ENCODE measurements around the gene MRTFA. TPM values are rescaled to one million over a fixed set of nuclear protein-coding genes. Genes with fewer than 3 reads are reported as not detected.
A peak's percentile ranks its signal among the peaks of the same experiment; 100 is the strongest.

The MRTFA gene
- total RNA-seq, 2 donors from 2014 or later = 71.8 to 129 TPM

- DNase-seq (ENCODE audit: low spot score) (no peak), ATAC-seq (ENCODE audit: insufficient number of reproducible peaks, low FRiP score, low read depth) (no peak)
- peak overlapping the region; percentile 53 for H3K4me3 ChIP-seq
- H3K4me1 ChIP-seq (ENCODE audit: control insufficient read depth in 1 of 2, low read depth in 2 of 2) = no peaks in the 10 kb centered on the region
- TF ChIP-seq, protein P1, sequence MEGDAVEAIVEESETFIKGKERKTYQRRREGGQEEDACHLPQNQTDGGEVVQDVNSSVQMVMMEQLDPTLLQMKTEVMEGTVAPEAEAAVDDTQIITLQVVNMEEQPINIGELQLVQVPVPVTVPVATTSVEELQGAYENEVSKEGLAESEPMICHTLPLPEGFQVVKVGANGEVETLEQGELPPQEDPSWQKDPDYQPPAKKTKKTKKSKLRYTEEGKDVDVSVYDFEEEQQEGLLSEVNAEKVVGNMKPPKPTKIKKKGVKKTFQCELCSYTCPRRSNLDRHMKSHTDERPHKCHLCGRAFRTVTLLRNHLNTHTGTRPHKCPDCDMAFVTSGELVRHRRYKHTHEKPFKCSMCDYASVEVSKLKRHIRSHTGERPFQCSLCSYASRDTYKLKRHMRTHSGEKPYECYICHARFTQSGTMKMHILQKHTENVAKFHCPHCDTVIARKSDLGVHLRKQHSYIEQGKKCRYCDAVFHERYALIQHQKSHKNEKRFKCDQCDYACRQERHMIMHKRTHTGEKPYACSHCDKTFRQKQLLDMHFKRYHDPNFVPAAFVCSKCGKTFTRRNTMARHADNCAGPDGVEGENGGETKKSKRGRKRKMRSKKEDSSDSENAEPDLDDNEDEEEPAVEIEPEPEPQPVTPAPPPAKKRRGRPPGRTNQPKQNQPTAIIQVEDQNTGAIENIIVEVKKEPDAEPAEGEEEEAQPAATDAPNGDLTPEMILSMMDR (IDR thresholded peaks at IDR 0.05) = no peak
- no peaks in the 10 kb centered on the region for H3K9me3 ChIP-seq
- no peaks in the 10 kb centered on the region for H3K27me3 ChIP-seq (replicated peaks; ENCODE audit: insufficient read depth)
- peak overlapping the region in 1 of 2 donors; percentile 6 for H3K27ac ChIP-seq
- H3K36me3 ChIP-seq = no peaks in the 10 kb centered on the region
Measured at GRCh38 chr22:40462195-40462984, 174.1 kb downstream of the MRTFA start.

DNA sequence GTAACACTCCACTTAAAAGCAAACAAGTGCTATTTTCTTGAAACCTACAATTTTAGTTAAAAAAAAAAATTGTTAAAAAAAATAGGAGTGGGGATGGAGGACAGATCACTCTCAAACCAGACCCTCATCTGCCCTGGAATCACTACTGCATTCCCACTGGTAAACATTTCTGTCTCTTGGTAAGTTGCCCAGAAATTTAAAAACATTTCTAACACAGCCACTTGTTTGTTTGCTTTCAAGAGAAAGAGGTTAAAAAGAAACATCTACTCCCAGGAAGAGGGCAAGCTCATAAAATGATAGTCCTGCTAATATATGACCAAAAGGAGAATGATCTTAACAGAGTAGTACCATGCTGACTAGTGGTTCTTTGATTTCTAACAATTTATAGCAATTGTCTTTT lies 182.8 kb downstream of the MRTFA start:
- Histone ChIP-seq H3K27me3 (replicated peaks; ENCODE audit: insufficient read depth) (no peaks in the 10 kb centered on the region), H3K27ac (no peak overlapping the region), H3K9me3 (no peaks in the 10 kb centered on the region), H3K36me3 (no peaks in the 10 kb centered on the region), H3K4me3 (no peak overlapping the region), H3K4me1 (ENCODE audit: control insufficient read depth in 1 of 2, low read depth in 2 of 2) (peaks cover 25 to 37% of the 10 kb centered on the region in 2 donors)
- ATAC-seq (ENCODE audit: insufficient number of reproducible peaks, low FRiP score, low read depth) (no peak), DNase-seq (ENCODE audit: low spot score) (no peak)
- TF ChIP-seq, protein P1 (IDR thresholded peaks at IDR 0.05) = no peak

DNA sequence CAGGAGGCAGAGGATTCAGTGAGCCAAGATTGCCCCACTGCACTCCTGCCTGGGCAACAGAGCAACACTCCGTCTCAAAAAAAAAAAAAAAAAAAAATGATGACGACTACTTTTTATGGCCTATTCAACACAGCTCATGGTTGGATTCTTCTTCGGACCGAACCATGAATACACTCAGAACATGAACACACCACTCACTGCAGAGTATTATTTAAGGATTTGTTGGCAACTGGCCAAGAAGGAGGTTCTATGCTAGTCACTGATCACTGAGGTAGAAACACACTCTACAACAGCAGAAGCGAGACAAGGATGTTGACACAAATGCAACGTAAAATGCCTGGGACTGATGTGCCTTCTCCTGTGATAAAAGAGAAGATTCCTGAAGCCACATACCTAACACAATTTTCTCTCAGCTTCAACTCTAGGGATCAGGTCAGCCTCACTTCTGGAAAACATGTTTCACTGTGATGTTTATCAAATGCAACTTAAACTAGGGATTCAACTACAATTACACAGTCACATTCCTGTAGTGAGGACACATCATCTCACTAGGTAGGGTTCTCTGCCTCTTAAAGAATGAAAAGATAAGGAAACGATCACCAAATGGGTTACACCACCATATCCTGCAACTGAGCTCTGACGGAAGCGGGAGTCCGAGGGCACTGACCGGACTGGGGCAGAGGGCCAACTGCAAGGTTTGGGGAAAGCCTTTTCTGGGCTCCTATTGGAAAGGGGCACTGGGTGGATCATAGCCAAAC lies 183.6 kb downstream of the MRTFA start:
- ATAC-seq (ENCODE audit: insufficient number of reproducible peaks, low FRiP score, low read depth) = no peak
- no peaks in the 10 kb centered on the region for H3K27me3 ChIP-seq (replicated peaks; ENCODE audit: insufficient read depth)
- peaks cover 30 to 44% of the 10 kb centered on the region in 2 donors for H3K4me1 ChIP-seq (ENCODE audit: control insufficient read depth in 1 of 2, low read depth in 2 of 2)
- H3K4me3 ChIP-seq = no peak overlapping the region
- H3K27ac ChIP-seq = no peak overlapping the region
- no peaks in the 10 kb centered on the region for H3K9me3 ChIP-seq
- TF ChIP-seq, protein P1 (IDR thresholded peaks at IDR 0.05) = no peak
- no peak for DNase-seq (ENCODE audit: low spot score)
- no peaks in the 10 kb centered on the region for H3K36me3 ChIP-seq

- no peak for DNase-seq (ENCODE audit: low spot score)
- Histone ChIP-seq H3K9me3 (no peaks in the 10 kb centered on the region), H3K36me3 (no peaks in the 10 kb centered on the region), H3K27me3 (replicated peaks; ENCODE audit: insufficient read depth) (no peaks in the 10 kb centered on the region), H3K27ac (peak overlapping the region in 1 of 2 donors; percentile 9), H3K4me1 (ENCODE audit: control insufficient read depth in 1 of 2, low read depth in 2 of 2) (peaks cover 33 to 52% of the 10 kb centered on the region in 2 donors), H3K4me3 (peak overlapping the region; percentile 23)
- no peak for ATAC-seq (ENCODE audit: insufficient number of reproducible peaks, low FRiP score, low read depth)
- TF ChIP-seq, protein P1 (IDR thresholded peaks at IDR 0.05) = no peak
Measured at GRCh38 chr22:40451210-40451609, 185.3 kb downstream of the MRTFA start.

DNA sequence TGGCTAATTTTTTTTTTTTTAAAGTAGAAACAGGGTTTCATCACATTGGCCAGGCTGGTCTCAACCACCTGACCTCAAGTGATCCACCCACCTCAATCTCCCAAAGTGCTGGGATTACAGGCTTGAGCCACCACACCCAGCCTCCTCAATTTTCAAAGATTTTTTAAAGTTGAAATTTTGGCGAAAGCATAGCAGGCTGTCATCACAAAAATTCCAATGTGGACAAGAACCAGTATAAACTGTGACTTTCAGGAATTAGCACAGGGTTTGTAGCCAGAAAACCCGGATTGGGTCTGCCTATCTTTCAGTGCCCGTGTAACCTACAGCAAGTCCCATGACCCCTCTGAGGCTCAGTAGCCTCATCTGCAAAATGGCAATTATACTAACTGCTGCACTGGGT lies 185.9 kb downstream of the MRTFA start:
- H3K4me3 ChIP-seq = peak overlapping the region; percentile 23
- no peaks in the 10 kb centered on the region for H3K27me3 ChIP-seq (replicated peaks; ENCODE audit: insufficient read depth)
- TF ChIP-seq, protein P1 (IDR thresholded peaks at IDR 0.05) = no peak
- ATAC-seq (ENCODE audit: insufficient number of reproducible peaks, low FRiP score, low read depth) (no peak), DNase-seq (ENCODE audit: low spot score) (no peak)
- no peaks in the 10 kb centered on the region for H3K36me3 ChIP-seq
- peak overlapping the region; percentile 9 to 79 for H3K27ac ChIP-seq
- H3K9me3 ChIP-seq = no peaks in the 10 kb centered on the region
- peaks cover 33 to 52% of the 10 kb centered on the region in 2 donors for H3K4me1 ChIP-seq (ENCODE audit: control insufficient read depth in 1 of 2, low read depth in 2 of 2)

Measured in thoracic aorta (tissue), 2 donors.